GOT3 (cell line): ENCODE results near the gene GULP1.
"Not testable (repeated sequence)": the region's sequence is repeated elsewhere in the genome, so short reads cannot be mapped to it uniquely, and the experiment has no call there.

ENCODE experiments used
- DNase-seq: peaks from one replicate; lab custom pipeline; 2025; ENCODE audit warnings: mixed read lengths; lab: John Stamatoyannopoulos, UW

GULP1 gene

DNA sequence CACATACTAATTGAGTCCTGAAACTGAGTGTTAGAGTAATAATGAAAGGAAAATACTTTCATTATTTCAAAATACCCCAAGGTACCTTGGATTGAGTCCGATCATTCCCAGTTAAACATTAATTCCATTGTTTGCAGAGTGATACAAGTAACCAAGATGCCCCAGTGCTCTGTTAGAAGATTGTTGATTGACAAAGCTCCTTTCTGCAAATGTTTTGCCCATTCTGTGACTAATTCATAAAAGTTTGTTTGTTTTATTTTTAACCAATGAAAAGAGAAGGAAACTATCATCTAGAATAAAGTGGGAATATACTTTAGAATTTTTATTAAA, 124.0 kb downstream of the GULP1 start:
- DNase-seq = no peak

DNA sequence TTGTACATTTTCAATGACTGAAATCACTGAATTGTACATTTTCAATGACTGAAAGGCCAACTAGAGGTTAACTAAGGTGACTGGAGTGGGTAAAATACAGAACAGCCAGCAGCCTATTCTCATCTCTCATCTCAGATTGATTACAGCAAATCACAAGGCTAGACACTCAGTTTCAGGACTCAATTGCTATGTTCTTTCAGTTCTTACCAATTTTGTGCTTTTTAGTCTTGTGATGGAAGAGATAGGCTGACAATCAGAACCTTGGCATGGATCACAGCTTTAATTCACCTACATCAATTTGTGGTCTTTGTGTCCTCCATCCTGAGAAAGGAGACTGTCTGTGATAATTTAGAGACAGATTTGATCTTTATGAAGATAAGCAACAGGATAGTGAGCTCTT, 124.7 kb downstream of the GULP1 start:
- no peak for DNase-seq

DNA sequence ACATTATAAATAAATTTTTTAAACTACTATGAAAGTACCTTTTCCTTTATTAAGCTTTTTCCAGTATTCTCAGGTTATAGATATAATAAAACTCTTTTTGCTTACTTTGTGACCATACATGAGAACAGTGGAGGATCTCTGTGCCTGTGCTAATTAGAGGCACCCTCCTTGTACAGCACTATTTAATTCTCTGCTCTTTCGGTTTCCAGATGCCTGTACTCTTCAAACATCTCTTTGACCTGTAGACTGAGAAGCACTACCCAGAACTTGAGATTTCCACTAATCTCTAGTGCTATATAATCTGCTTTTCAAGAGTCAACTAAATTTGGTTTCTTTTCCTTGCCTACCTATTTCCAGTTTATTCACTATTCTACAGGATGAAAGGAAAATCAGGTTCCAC, 131.1 kb downstream of the GULP1 start:
- no peak for DNase-seq

DNA sequence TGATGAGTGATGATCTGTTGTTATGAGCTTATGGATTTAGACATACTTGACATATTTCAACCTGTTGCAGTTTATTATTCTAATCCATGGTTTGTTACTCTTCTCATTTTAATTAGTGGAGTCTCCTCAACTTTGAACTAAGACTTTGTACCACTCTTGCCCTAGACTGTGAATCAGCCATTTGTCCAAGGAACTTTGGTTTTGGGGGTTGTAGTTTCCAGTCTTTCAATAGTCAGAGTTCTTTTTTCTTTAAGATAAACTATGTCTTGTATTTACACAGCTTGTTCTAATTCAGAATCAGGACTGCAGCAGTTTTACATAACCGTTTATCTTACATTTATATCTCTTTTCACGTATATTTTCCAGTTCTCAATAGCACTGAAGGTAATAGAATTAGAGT, 133.6 kb downstream of the GULP1 start:
- no peak for DNase-seq

DNA sequence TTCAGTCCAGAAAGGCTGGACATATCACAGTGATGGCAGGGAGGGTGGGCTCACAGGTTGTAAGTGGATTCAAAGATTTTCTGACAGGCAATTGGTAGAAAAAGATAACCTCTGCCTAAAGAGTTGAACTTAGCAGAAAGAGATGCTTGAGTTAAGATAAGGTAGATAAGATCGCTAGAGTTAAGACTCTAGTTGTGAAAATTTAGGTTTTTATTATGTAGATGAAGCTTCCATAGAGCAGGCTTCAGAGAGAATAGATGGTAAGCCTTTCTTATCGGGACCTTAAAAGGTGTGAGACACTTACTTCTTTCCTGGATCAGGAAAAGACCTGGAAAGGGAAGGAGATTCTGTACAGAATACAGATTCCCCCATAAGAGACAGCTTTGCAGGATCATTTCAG, 134.4 kb downstream of the GULP1 start:
- no peak for DNase-seq

DNA sequence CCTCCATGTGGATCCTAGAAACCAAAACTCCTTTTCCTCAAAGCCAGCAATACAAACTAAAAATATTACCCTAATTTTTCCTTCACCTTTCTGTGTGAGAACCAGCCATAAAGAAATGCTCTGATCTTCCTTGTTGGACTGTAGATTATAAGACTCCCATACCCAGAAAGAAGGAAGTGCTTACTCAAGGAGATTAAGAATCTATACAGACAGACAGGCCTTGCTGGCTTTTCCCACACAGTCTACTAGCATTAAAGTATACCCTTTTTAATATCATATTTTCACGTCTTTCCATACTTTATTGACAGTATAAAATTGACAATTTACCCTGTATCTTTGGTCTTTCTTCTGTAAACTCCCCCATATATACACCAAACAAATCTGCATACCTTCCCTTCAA, 139.0 kb downstream of the GULP1 start:
- DNase-seq = no peak

DNA sequence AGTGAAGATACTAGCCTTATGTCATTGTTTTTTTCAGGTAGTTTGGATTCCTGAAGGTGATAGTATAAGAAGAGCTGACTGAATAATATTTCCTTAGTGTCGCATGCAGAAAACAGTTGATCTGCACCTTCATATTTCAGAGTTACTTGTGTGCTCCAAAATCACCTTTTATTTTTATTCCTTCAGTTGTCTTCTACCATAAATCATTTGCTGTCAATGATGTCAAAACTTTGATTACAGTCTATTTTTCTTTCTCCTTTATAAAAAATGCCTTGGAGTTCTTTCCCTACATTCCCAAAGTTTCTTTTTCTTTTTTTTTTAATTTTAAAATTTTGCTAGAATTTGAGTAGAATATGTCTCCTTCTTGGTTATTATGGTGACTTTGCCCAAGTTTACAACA, 142.3 kb downstream of the GULP1 start:
- DNase-seq = no peak

DNA sequence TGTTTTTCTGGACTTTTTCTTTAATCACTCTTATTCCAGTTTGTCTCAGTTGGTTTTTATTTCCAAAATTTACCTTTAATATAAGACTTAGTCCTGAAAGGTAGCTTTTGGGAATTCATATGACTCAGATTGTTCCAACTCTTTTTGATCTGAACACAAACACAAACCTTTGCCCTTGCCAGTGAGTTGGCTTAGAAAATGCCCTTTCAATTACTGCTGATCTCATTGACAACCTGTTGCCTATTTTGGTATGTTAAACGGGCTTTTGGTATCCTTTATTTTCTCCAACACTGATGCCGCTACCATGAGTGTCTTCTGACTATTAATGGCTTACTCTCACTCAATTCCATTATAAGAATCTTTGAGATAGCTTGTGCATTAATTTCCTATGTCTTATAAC, 143.4 kb downstream of the GULP1 start:
- no peak for DNase-seq

DNA sequence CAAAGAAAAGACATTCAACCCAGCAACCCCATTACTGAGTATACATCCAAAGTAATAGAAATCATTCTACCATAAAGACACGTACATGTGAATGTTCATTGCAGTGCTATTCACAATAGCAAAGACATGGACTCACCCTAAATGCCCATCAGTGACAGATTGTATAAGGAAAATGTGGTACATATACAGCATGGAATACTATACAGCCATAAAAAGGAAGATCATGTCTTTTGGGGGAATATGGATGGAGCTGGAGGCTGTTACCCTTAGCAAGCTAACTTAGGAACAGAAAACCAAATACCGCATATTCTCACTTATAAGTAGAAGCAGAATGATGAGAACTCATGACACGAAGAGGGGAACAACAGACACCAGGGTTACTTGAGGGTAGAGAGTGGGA, 145.9 kb downstream of the GULP1 start:
- no peak for DNase-seq

DNA sequence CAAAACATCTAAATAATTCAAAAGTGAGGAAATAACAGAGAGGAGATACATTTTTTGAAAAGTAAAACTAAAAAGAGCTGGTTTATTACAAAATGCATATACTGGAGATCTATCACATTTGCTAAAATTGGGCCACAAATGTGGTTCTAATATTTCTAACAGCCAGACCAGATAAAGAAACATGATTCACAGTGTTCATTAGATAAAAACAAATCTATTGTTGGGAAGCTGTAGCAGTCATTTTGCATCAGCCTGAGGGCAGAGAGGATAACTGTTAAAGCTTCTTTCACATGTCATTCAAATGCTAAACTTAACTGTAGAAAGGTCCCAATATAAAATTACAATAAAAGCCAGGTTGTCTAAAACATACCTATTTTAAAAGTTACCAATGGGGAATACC, 148.3 kb downstream of the GULP1 start:
- DNase-seq = no peak

DNA sequence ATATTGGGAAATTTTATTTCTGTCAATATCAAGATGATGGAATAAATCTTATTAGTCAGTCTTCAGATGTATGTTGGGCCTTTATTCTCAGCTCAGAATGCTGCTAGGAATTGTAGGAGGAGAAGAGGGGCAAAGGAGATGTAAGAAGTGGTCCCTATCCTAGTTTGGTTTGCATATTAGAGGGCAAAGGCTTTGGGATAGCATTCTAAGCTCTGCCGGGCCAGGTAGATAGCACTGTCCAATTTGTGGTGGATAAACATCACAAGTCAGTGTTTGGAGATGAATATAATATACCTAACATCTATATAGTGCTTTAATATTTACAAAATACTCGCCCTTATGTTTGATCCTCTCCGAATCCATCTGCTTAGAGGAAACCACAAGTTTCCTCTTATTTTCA, 149.2 kb downstream of the GULP1 start:
- no peak for DNase-seq

DNA sequence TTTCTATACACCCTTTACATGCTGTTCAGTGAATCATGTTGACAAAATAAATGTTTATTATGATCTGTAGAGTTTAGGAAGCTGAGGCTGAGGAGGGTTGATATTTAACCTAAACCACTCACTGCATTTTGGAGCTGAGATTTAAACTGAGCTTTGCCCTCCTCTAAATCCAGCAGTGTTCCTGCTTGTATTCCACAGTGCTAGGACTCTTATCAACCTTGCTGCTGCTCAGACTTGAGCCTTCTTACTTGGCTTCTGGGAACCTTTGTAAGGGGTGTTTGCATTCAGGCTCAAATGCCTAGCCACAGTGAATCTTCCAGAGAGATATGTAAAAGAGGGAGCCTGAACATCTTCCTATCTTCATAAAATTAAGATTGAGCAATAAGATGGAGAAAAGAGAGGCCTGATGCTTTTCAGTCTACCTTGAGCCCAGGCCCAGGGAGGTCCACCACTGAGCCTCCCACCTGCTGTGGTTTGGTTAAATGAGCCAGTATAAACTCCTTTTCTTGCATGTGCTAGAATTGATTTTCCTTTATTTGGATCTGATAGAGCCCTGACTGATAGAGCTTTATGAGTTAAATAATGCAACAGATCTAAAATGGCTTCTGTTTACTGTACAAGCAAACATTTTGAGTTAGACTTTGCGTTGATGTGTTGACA, 149.7 kb downstream of the GULP1 start:
- DNase-seq = no peak

DNA sequence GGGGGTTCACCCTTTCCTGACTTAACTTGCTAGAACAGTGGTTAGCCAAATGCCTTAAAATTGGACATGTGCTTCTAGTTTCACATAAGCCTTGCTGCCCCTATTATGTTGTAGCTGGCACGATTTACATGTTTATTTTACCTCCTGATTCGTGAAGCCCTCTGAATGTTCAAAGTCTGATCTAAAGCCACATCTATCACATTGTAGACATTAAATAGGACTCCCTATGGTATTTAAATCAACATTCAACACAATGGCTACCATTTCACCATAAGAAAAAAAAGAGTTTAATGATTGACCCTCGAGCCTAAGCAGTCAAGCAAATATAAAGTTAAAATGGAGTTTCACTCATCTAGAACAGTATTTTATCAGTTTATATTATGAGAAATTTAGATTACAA, 151.5 kb downstream of the GULP1 start:
- DNase-seq = no peak

DNA sequence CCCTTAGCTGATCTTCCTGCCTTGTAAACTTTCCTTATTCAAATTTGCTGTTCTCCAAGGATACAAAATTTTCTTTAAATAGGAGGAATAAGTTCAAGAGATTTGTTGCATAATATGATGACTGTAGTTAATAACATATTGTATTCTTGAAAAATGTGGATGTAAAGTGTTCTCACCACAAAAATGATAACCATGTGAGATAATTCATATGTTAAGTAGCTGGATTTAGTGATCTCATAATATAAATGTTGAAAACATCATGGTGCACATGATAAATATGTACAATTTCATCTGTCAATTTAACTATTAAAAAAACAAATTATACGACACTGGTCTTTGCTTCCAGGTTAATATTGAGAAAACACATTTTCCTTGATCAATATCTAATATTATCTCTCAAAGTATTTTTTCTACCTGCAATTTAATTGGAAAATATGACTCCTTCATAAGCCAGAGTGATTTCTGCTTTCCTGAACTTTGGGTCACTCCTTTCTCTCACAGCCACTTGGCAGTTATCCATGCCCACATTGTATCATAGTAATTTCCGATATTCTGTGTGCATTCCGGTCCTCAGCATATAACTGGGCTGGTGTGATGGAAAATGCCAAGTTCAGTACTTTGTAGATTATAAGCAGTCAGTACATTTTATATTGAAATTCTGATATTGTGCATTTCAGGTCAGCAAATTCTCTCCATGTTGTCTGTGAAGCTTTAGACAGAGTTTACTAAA, 152.6 kb downstream of the GULP1 start:
- no peak for DNase-seq

DNA sequence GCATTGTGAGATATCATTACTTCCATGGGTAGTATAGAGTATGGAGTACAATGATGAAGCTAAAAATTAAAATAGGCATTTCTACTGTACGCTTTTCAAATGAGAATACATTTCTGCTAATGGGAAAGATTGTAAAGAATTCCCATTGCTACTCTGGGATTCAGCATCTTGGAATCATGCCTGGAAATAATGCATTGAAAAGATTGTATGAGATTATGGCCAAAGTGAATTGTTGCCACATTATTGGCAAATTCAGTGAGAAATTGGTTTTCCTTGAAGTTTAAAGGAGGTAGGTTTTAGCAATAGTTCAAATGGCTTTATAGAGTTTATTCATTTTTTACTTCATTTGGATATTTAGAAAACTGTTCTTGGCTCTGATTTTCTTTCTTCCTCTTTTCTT, 157.9 kb downstream of the GULP1 start:
- DNase-seq = no peak

DNA sequence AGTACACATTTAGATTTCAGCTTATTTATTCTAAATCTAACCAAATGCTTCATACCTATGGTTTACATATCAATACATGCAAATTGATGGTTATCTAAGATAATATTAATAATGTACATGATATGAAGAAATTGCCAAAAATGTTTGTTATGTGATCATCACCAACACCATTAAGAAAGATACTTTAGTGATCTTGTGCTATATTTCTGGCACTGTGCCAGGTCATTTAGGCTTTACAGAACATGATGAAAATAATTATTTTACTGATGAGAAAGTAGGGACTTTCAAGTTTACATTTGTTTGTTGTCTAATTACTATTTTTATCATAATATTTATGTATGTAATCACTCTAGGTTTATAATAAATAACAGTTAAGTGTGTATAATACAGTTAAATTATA, 158.3 kb downstream of the GULP1 start:
- no peak for DNase-seq

DNA sequence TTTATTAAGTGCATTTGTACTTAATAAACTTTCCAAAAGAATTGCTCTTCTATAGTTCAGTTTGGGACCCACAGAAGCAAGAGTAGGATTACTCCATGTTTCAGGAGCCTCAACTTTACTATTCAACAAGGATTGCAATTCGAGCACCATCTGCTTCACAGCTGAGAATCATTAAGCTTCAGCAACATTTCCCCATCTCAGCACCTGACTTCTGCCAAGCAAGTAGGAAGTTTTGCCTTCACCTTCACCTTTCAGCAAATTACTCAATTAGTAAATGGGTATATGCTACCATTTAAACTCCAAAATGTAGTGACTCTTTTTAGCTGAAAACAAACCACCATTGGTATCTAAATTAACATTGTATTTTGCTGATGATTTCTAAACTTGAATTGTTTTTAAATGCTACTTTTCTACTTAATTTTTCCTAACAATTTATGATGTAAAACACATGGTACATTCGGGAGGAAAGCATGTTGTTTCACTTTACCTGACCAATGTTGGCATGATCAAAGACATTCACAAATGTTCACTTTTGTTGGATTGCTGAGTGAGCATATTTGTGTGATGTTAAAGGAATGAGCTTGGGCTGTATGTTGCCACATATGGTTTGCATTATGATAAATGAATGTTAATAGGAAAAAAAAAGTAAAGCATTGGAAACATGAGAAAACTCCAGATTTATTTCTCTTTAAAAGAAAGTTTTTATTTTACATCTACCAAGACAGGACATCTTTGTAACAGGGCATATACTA, 159.2 kb downstream of the GULP1 start:
- DNase-seq = no peak

DNA sequence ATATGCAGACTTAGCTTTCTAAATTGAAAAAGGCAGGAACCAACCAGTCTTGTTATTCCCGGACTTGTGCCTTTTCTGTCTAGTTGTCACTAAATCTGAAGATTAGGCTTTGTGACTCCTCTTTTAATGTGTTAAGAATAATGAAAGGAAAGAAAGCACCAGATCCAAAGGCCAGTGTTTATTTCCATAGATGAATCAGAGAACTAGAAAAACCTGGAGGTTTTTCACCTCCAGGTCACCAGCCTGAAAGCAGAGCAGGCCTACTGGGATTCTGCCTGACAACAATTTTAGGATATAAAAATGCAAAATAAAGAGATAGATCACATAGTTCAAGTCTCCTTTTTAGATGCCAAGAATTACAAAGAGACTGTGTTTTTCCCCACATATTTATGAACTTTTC, 160.4 kb downstream of the GULP1 start:
- no peak for DNase-seq

DNA sequence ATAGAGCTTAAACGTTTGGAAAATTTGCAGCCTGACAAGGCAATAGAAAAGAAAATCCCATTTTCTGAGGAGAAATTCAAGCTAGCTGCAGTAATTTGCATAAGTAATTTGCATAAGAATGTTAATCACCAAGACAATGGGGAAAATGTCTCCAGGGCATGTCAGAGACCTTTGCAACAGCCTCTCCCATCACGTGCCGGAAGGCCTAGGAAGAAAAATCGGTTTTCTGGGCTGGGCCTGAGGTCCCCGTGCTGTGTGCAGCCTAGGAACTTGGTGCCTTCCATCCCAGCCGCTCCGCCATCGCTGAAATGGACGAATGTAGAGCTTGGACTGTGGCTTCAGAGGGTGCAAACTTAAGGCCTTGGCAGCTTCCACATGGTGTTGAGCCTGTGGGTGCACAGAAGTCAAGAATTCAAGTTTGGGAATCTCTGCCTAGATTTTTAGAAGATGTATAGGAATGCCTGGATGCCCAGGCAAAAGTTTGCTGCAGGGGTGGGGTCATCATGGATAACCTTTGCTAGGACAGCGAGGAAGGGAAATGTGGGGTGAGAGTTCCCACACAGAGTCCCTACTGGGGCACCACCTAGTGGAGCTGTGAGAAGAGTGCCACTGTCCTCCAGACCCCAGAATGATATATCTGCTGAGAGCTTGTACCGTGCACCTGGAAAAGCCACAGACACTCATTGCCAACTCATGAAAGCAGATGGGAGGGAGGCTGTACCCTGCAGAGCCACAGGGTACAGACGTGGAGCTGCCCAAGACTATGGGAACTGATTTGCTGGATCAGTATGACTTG, 164.6 kb downstream of the GULP1 start:
- no peak for DNase-seq

DNA sequence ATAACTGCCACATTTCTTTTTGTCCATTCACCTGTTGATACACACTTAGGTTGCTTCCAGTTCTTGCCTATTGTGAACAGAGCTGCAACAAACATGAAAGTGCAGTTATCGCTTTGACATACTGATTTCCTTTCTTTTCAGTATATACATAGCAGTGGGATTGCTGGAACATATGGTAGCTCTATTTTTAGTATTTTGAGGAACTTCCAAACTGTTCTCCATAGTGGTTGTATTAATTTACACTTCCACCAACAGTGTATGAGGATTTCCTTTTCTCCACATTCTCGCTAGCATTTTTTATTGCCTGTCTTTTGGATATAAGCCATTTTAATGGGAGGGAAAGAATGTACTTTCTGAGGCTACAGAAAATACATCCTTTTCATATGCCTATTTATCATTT, 167.4 kb downstream of the GULP1 start:
- DNase-seq = no peak

DNA sequence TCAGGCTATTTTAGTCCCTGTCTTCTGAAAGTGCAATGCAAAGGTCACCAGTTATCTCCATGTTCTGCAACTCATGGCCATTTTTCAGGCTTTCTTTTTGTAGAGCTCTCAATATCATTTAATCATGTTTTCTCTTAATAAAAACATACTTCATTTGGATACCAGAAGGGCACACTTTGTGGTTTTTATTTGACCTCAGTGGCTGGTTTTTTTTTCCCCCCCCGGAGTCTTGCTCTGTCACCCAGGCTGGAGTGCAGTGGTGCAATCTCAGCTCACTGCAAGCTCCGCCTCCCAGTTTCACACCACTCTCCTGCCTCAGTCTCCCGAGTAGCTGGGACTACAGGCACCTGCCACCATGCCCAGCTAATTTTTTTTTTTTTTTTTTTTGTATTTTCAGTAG, 174.4 kb downstream of the GULP1 start:
- DNase-seq = not testable (repeated sequence)

DNA sequence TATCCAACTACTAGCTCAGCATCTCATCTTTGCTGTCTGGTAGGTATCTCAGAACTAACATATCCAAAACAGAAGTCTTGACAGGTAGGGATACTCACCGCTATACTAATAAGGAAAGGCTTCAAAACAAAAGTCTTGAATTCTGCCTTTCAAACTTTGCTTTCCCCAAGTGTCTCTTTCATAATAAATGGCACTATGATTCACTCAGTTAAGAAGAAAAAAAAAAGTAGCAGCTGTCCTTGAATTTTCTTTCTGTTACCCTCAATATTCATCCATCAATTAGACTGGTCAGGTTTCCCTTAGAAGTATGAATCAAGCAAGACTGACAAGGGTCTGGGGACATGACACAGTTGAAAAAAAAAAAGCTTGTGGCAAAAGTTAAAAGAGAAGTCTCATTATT, 175.1 kb downstream of the GULP1 start:
- no peak for DNase-seq

DNA sequence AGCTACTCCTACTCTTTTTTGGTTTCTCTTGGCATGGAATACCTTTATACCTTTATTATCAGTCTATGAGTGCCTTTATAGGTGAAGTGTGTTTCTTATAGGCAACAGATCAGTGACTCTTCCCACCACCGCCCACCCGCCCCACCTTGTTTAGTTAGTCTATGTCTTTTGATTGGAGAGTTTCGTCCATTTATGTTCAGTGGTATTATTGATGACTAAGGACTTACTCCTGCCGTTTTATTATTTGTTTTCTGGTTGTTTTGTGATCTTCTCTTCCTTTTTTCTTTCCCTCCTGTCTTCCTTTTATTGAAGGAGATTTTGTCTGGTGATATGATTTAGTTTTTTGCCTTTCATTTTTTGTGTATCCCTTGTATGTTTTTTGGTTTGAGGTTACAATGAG, 179.5 kb downstream of the GULP1 start:
- no peak for DNase-seq
